Posterior cingulate gyrus (tissue), 11 donors: Measurements from ENCODE around the gene GNPDA1.
A peak's percentile ranks its signal among the peaks of the same experiment; 100 is the strongest.
"Not testable (repeated sequence)": the region's sequence is repeated elsewhere in the genome, so short reads cannot be mapped to it uniquely, and the experiment has no call there.

ENCODE experiments used
- DNase-seq, 10 donors: peaks; one replicate each; pipeline versions ENCODE4 v3.0.0 to v3.0.0-alpha.2; 2020 to 2021; ENCODE audit warnings: mixed read lengths in 3 of 10
- intact Hi-C: fragments of 100-400 bp; cut with DNase I; formaldehyde crosslinking; loops from one replicate; pipeline ENCODE4 v1.15.1; 2023

GNPDA1 gene

GRCh38 chr5:142012792-142013388 is at the start of gene GNPDA1:
Gene GNPDA1 (minus strand): TSS chr5:142013027. CDS start chr5:142012035, 992 bp downstream.
- peak; percentile 73 to 97 (median 80) for DNase-seq
- intact Hi-C loops: loop anchor here (1.0 to 2.0 kb wide), 2 partner anchors 50 to 132 kb away; no protein-coding TSS in a partner anchor

DNA sequence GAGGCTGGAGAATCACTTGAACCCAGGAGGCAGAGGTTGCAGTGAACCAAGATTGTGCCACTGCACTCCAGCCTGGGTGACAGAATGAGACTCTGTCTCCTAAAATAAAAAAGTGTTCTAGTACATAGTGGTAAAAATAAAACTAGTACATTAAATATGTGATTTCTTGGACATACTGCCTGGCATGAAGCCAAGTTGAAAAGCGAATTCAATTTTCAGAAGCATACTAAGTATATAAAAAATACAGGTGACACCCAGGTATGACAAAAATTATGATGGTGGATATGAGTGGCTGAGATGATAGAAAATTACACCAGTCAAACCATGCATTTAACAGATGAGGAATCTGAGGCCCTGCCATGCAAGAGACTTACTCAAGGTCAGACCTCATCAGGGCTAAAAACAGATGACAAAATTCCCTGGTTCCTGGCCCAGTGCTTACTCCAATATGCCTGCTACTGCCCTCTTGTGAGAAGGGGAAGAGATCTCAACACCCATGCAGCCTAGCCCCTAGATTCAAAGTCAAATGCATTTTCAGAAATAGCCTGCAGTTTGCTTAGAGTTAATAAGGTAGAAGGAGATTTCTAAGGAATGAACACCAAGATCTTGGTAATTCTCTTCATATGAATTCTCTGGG is 46.6 kb upstream of the GNPDA1 start:
- DNase-seq: peak in 1 of 10 donors; percentile 6
- intact Hi-C loops: no loop called here

GRCh38 chr5:142057697-142058056 is 44.9 kb upstream of the GNPDA1 start:
- DNase-seq: no peak
- intact Hi-C loops: no loop called here

GRCh38 chr5:142056816-142057696 is 44.2 kb upstream of the GNPDA1 start:
- peak in 8 of 10 donors; percentile 16 to 92 (median 48) for DNase-seq

GRCh38 chr5:142055301-142055700 is 42.5 kb upstream of the GNPDA1 start:
- intact Hi-C loops: no loop called here
- DNase-seq: no peak

More at GRCh38 chr5:142056816-142057696, 44.2 kb upstream of the GNPDA1 start:
- intact Hi-C loops: no loop called here

GRCh38 chr5:142053426-142054151 is 40.8 kb upstream of the GNPDA1 start:
- intact Hi-C loops: no loop called here
- DNase-seq: peak in 1 of 10 donors; percentile 38

- intact Hi-C loops, DNase-seq: not testable (repeated sequence)
Measured at GRCh38 chr5:142052026-142052425, 39.2 kb upstream of the GNPDA1 start.

- DNase-seq: peak in 1 of 10 donors; percentile 25
- intact Hi-C loops: no loop called here
Measured at GRCh38 chr5:142048272-142048671, 35.4 kb upstream of the GNPDA1 start.

GRCh38 chr5:142046191-142046590 is 33.4 kb upstream of the GNPDA1 start:
- DNase-seq: no peak
- intact Hi-C loops: no loop called here

- intact Hi-C loops, DNase-seq: not testable (repeated sequence)
Measured at GRCh38 chr5:142040881-142041280, 28.1 kb upstream of the GNPDA1 start.

GRCh38 chr5:142040285-142040684 is 27.5 kb upstream of the GNPDA1 start:
- intact Hi-C loops: no loop called here
- DNase-seq: no peak

GRCh38 chr5:142038735-142039134 is 25.9 kb upstream of the GNPDA1 start:
- intact Hi-C loops: no loop called here
- DNase-seq: no peak

DNA sequence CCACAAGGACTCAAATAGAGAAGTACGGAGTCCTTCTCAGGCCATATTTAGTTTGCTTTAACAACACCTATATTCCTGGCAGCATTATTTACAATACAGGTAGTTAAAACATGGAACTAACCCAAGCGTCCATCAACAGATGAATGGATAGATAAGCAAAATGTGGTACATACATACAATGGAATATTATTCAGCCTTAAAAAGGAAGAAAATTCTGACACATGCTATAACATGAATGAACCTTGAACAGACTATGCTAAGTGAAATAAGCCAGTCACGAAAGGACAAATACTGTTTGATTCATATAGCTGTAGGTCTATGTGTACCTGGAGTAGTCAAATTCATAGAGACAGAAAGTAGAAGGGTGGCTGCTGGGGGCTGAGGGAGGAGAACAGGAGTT is 24.8 kb upstream of the GNPDA1 start:
- DNase-seq, intact Hi-C loops: not testable (repeated sequence)

DNA sequence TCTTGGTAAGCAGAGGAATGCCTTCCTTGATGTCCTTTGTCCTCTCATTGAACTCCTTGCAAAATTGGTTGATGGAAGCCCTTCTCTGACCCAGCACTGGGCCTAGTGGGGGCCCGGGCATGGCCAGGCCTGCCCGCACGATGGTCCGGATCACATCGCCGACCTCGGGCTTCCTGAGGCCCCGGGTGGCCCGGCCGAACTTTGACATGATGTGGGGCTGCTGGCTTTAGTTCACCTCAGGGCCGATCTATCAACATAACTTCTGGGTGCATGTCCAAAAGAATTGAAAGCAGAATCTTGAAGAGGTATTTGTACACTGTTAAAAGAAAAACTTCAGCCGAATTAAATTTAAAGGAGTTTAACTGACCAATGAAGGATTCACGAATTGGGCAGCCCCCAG is 24.1 kb upstream of the GNPDA1 start:
- intact Hi-C loops: no loop called here
- DNase-seq: no peak

- DNase-seq: no peak
- intact Hi-C loops: no loop called here
Measured at GRCh38 chr5:142034994-142035393, 22.2 kb upstream of the GNPDA1 start.

DNA sequence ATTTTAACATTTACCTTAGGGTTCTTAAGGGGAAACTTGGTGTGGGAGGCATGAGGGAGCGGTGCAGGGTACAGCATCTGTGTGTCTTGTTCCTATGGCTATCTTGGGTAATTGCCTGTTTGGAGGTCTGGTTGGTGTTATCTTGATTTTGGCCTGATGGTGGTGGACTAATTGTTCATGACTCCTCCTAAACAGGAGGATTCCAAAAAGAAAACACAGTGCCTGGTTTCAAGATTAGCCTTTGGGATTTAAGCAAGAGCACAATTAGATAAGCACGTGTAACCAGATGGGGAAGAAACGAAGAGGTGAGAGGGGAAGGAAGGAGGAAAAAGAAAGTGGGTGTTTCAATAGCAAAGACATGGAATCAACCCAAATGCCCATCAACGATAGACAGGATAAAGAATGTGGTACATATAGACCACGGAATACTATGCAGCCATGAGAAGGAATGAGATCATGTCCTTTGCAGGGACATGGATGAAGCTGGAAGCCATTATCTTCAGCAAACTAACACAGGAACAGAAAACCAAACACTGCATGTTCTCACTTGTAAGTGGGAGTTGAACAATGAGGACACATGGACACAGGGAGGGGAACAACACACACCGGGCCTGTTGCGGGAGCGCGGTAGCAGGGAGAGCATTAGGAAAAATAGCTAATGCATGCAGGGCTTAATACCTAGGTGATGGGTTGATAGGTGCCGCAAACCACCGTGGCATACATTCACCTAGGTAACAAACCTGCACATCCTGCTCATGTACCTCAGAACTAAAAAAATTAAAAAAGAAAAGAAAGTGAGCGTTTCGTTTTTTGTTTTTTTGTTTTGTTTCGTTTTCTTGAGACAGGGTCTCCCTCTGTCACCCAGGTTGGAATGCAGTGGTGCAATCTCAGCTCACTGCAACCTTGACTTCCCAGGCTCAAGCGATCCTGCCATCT is 21.1 kb upstream of the GNPDA1 start:
- DNase-seq, intact Hi-C loops: not testable (repeated sequence)

- intact Hi-C loops: no loop called here
Measured at GRCh38 chr5:142032747-142033631, 20.2 kb upstream of the GNPDA1 start.

GRCh38 chr5:142032150-142032549 is 19.3 kb upstream of the GNPDA1 start:
- DNase-seq: no peak
- intact Hi-C loops: no loop called here

More at GRCh38 chr5:142032747-142033631, 20.2 kb upstream of the GNPDA1 start:
- DNase-seq: no peak
